Tibial nerve (tissue), 4 donors: Measurements from ENCODE around the gene ZNF3. TPM values are rescaled to one million over a fixed set of nuclear protein-coding genes. Genes with fewer than 3 reads are reported as not detected.

Experiments used
- DNase-seq, 2 donors: peaks; one replicate each; pipeline ENCODE4 v3.0.0-alpha.2; 2019; ENCODE audit warnings: low spot score in 2 of 2
- H3K27ac ChIP-seq, 4 donors: fragments of 200-600 bp; sonication (generic) in 3 of 4; one replicate each; pipeline ENCODE4 v1.5.1; 2017 to 2019; ENCODE audit warnings: mild to moderate bottlenecking in 1 of 4
- H3K27me3 ChIP-seq, 2 donors: fragments of 200-600 bp; sonication (generic) in 1 of 2; one replicate each; pipeline versions ENCODE4 v1.5.1 to v1.6.0; 2017 to 2019
- H3K36me3 ChIP-seq, 3 donors: fragments of 200-600 bp; sonication (generic); one replicate each; pipeline ENCODE4 v1.5.1; 2018 to 2019
- H3K4me1 ChIP-seq, 4 donors: fragments of 200-600 bp; sonication (generic) in 3 of 4; one replicate each; pipeline ENCODE4 v1.5.1; 2017 to 2019
- H3K4me3 ChIP-seq, 4 donors: fragments of 200-600 bp; sonication (generic) in 3 of 4; one replicate each; pipeline ENCODE4 v1.5.1; 2017 to 2019; ENCODE audit warnings: mild to moderate bottlenecking in 1 of 4, moderate library complexity in 1 of 4
- H3K9me3 ChIP-seq, 4 donors: fragments of 200-600 bp; sonication (generic) in 3 of 4; one replicate each; pipeline ENCODE4 v1.5.1; 2017 to 2019
- CTCF ChIP-seq, 5 experiments: fragments of 200-600 bp in 3 of 5; fragments of 450-650 bp in 2 of 5; sonication (generic) in 3 of 5; IDR thresholded peaks; one replicate each; pipeline ENCODE4 v1.5.1; 2016 to 2019; ENCODE audit warnings: antibody characterized with exemption in 5 of 5, mild to moderate bottlenecking in 3 of 5, moderate library complexity in 2 of 5
- EP300 ChIP-seq, 2 donors: sonication (generic); formaldehyde crosslinking; IDR thresholded peaks; one replicate each; pipeline ENCODE4 v1.6.1; 2017; ENCODE audit warnings: antibody characterized with exemption in 2 of 2, mild to moderate bottlenecking in 1 of 2
- POLR2A ChIP-seq, 2 donors: fragments of 450-650 bp; IDR thresholded peaks; one replicate each; pipeline ENCODE4 v1.6.1; 2017; ENCODE audit warnings: antibody characterized with exemption in 2 of 2, mild to moderate bottlenecking in 2 of 2, moderate library complexity in 2 of 2
- WGBS, 2 donors: methylation state at CpG; one replicate each; pipeline ENCODE4 v1.1.5; 2018; 5-methylcytosine and 5-hydroxymethylcytosine counted together
- total RNA-seq, 4 donors: library from RNA; depleted of rRNA; stranded (reverse); fragments of >200 nt; gene quantifications; one replicate each; pipeline ENCODE4 v1.1.0, GENCODE V29; 2016

The ZNF3 gene
- total RNA-seq, 4 donors from 2014 or later: 24.0 to 37.5 (median 26.9) TPM

- no peak for DNase-seq
- Histone ChIP-seq H3K4me3 (no peak overlapping the region), H3K4me1 (peaks cover 0 to 18% (median 0%) of the 10 kb centered on the region in 4 donors), H3K36me3 (peaks cover 7 to 98% (median 11%) of the 10 kb centered on the region in 3 donors), H3K27ac (no peak overlapping the region), H3K9me3 (no peaks in the 10 kb centered on the region), H3K27me3 (no peaks in the 10 kb centered on the region)
- 88 to 94% methylated on average over 11 of the region's 11 CpGs for WGBS, 2 donors
- TF ChIP-seq POLR2A (IDR thresholded peaks at IDR 0.05) (no peak), EP300 (IDR thresholded peaks at IDR 0.05) (no peak), CTCF (IDR thresholded peaks at IDR 0.05) (no peak)
Measured at GRCh38 chr7:100061518-100062193, 19.9 kb downstream of the ZNF3 start.

DNA sequence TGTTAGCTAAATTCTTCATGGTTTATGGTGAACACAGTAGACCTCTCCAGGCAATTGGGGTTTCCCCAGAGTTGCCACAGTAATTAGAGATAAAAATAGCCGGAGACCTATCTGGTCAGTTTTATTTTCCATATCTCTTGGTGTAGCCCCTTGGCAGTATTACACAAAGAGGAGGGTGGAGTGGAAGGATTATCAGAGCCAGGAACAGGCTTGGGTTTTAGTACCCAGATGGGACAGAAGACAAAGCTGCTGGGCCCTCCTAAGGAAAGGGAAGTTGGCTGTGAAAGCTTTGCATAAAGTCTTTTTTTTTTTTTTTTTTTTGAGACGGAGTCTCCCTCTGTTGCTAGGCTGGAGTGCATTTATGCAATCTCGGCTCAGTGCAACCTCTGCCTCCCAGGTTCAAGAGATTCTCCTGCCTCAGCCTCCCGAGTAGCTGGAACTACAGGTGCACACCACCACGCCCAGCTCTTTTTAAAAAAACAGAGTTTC, 22.2 kb downstream of the ZNF3 start:
- H3K27me3 ChIP-seq: no peaks in the 10 kb centered on the region
- H3K9me3 ChIP-seq: no peaks in the 10 kb centered on the region
- 93 to 94% methylated on average over 5 of the region's 5 CpGs for WGBS, 2 donors
- DNase-seq: no peak
- no peak overlapping the region for H3K4me3 ChIP-seq
- H3K4me1 ChIP-seq: no peaks in the 10 kb centered on the region
- H3K36me3 ChIP-seq: peaks cover 7 to 87% (median 11%) of the 10 kb centered on the region in 3 donors
- TF ChIP-seq EP300 (IDR thresholded peaks at IDR 0.05) (no peak), CTCF (IDR thresholded peaks at IDR 0.05) (no peak), POLR2A (IDR thresholded peaks at IDR 0.05) (no peak)
- no peak overlapping the region for H3K27ac ChIP-seq

DNA sequence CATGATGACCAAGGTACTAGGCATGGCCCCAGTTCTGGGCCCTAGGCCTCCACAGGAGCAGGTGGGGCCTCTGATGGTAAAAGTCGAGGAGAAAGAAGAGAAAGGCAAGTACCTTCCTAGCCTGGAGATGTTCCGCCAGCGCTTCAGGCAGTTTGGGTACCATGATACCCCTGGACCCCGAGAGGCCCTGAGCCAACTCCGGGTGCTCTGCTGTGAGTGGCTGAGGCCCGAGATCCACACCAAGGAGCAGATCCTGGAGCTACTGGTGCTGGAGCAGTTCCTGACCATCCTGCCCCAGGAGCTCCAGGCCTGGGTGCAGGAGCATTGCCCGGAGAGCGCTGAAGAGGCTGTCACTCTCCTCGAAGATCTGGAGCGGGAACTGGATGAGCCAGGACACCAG, 24.5 kb downstream of the ZNF3 start:
- no peak overlapping the region for H3K27ac ChIP-seq
- no peak overlapping the region for H3K4me3 ChIP-seq
- no peak for DNase-seq
- peaks cover 7 to 64% (median 11%) of the 10 kb centered on the region in 3 donors for H3K36me3 ChIP-seq
- no peaks in the 10 kb centered on the region for H3K9me3 ChIP-seq
- no peaks in the 10 kb centered on the region for H3K27me3 ChIP-seq
- H3K4me1 ChIP-seq: peaks cover 0 to 11% (median 0%) of the 10 kb centered on the region in 4 donors
- TF ChIP-seq POLR2A (IDR thresholded peaks at IDR 0.05): no peak
- TF ChIP-seq EP300 (IDR thresholded peaks at IDR 0.05): no peak
- TF ChIP-seq CTCF (IDR thresholded peaks at IDR 0.05): no peak
- WGBS, 2 donors: 92 to 96% methylated on average over 9 to 10 of the region's 10 CpGs

DNA sequence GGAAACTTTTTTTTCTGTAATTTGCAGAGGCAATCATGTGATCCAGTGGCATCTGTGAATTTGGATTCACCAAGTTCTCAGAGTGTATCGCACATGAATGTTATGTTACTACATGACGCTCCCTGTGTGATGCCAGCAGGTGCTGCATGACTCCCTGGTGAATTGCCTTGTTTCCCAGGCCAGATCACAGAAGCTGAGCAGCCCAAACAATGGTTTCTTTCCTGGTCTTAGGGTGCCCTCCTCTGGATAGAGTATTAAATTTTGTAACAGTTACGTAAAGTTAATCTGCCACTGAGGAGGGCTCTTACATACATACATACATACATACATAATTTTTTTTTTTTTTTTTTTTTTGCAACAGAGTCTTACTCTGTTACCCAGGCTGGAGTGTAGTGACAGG, 28.3 kb downstream of the ZNF3 start:
- H3K9me3 ChIP-seq: no peaks in the 10 kb centered on the region
- 43 to 55% methylated on average over 3 of the region's 3 CpGs for WGBS, 2 donors
- H3K36me3 ChIP-seq: peaks cover 2 to 27% (median 5%) of the 10 kb centered on the region in 3 donors
- no peak overlapping the region for H3K4me3 ChIP-seq
- TF ChIP-seq CTCF (IDR thresholded peaks at IDR 0.05) (peak in 3 of 5 experiments; percentile 10 to 36 (median 10)), POLR2A (IDR thresholded peaks at IDR 0.05) (no peak), EP300 (IDR thresholded peaks at IDR 0.05) (no peak)
- DNase-seq: no peak
- no peak overlapping the region for H3K27ac ChIP-seq
- no peaks in the 10 kb centered on the region for H3K27me3 ChIP-seq
- H3K4me1 ChIP-seq: peaks cover 0 to 35% (median 7%) of the 10 kb centered on the region in 4 donors

- WGBS, 2 donors: 41 to 61% methylated on average over 3 of the region's 3 CpGs
- Histone ChIP-seq H3K4me1 (peaks cover 0 to 35% (median 7%) of the 10 kb centered on the region in 4 donors), H3K36me3 (peaks cover 0 to 11% (median 0%) of the 10 kb centered on the region in 3 donors), H3K27me3 (no peaks in the 10 kb centered on the region), H3K4me3 (no peak overlapping the region), H3K9me3 (no peaks in the 10 kb centered on the region), H3K27ac (peak overlapping the region in 1 of 4 donors; percentile 2)
- DNase-seq: no peak
- no peak for TF ChIP-seq POLR2A (IDR thresholded peaks at IDR 0.05)
- TF ChIP-seq EP300 (IDR thresholded peaks at IDR 0.05): no peak
- TF ChIP-seq CTCF (IDR thresholded peaks at IDR 0.05): no peak
Measured at GRCh38 chr7:100051611-100052010, 29.9 kb downstream of the ZNF3 start.
